Measurements from ENCODE around the gene LUM.

DNA sequence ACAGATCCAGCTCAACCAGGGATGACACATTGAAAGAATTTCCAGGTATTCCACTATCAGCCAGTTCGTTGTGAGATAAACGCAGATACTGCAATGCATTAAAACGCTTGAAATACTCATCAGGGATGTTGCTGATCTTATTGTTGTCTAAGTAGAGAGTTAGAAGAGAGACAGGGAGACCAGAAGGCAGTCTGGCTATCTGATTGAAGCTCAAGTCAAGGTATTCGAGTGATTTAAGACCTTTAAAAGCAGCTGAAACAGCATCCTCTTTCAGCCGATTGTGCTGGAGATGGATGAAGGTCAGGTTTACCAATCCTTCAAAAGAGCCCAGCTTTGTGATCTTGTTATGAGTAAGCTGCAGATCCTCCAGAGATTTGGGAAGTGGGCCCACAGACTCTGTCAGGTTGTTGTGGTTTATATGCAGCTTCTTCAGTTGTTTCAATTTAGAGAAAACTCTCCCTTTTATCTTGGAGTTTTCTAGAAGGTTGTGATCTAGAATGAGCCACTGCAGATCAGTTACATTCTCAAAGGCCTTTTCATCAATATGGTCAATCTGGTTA is 3.0 kb downstream of the LUM start:
- TF ChIP-seq CTCF (IDR thresholded peaks at IDR 0.05): no peak
- TF ChIP-seq POLR2A (IDR thresholded peaks at IDR 0.05): no peak
